Adrenal gland (tissue), 12 donors: ENCODE measurements around the gene KCNJ16. TPM values are rescaled to one million over a fixed set of nuclear protein-coding genes. Genes with fewer than 3 reads are reported as not detected.

ENCODE experiments used
- DNase-seq, 7 donors: peaks; one replicate each; pipeline ENCODE4 v3.0.0-alpha.2; 2019 to 2020
- H3K27ac ChIP-seq, 5 donors: fragments of 200-600 bp; sonication (generic) in 4 of 5; 1 replicate in 3 of 5; 2 replicates in 2 of 5; pipeline versions ENCODE4 v1.5.1 to v1.8.0; 2016 to 2020; ENCODE audit warnings: mild to moderate bottlenecking in 1 of 5
- H3K27me3 ChIP-seq: fragments of 200-600 bp; 2 replicates; pipeline ENCODE4 v1.8.0; 2021
- H3K36me3 ChIP-seq, 2 donors: fragments of 200-600 bp; replicated peaks in 1 of 2; 1 replicate in 1 of 2; 2 replicates in 1 of 2; pipeline versions ENCODE4 v1.5.1 to v1.8.0; 2018 to 2022
- H3K4me1 ChIP-seq, 2 donors: fragments of 200-600 bp; replicated peaks in 1 of 2; 1 replicate in 1 of 2; 2 replicates in 1 of 2; pipeline versions ENCODE4 v1.5.1 to v1.8.0; 2018 to 2021
- H3K4me3 ChIP-seq, 4 donors: fragments of 200-600 bp; sonication (generic) in 3 of 4; one replicate each; pipeline ENCODE4 v1.5.1; 2016 to 2018
- H3K9me3 ChIP-seq, 3 donors: fragments of 200-600 bp; sonication (generic) in 1 of 3; replicated peaks in 1 of 3; 1 replicate in 2 of 3; 2 replicates in 1 of 3; pipeline versions ENCODE4 v1.5.1 to v1.8.0; 2016 to 2021
- POLR2A ChIP-seq, 2 donors: fragments of 450-650 bp; IDR thresholded peaks; one replicate each; pipeline ENCODE4 v1.6.1; 2017; ENCODE audit warnings: antibody characterized with exemption in 2 of 2, mild to moderate bottlenecking in 2 of 2, moderate library complexity in 1 of 2
- WGBS, 4 donors: extraction: QIAGEN DNeasy Blood & Tissue Kit in 2 of 4; methylation state at CpG; one replicate each; pipeline versions ENCODE4 v1.1.5 to v1.1.7; 2013 to 2017; 5-methylcytosine and 5-hydroxymethylcytosine counted together
- intact Hi-C, 2 donors: fragments of 100-400 bp; cut with DNase I; formaldehyde crosslinking; loops; one replicate each; pipeline versions ENCODE4 v1.14.1 to v1.15.0; 2022 to 2023
- polyA plus RNA-seq, 3 donors: library from polyadenylated mRNA; stranded (reverse); fragments of 200-250 nt in 2 of 3; fragments of 350-450 nt in 1 of 3; fragmentation: Illumina TruSeq in 1 of 3; extraction: RNeasy Lipid Tissue Mini Kit (QIAGEN cat#74804) in 1 of 3; gene quantifications; one replicate each; pipeline ENCODE4 v1.2.3, GENCODE V29; 2013 to 2014
- total RNA-seq, 9 donors: library from RNA; depleted of rRNA in 4 of 9; stranded (reverse); fragments of >200 nt in 4 of 9; fragments of 120-200 nt in 1 of 9; fragmentation: NEBNext Ultra II Directional in 1 of 9; extraction: Animal tissue kit (Norgen Biotek cat#: 25700) in 1 of 9; gene quantifications; one replicate each; pipeline versions ENCODE4 v1.1.0 to v1.2.4, GENCODE V29; 2013 to 2023
- TF ChIP-seq, protein P1 (sequence below), 6 experiments: fragments of 450-650 bp in 4 of 6; fragments of 200-600 bp in 2 of 6; sonication (generic) in 1 of 6; IDR thresholded peaks; 1 replicate in 5 of 6; 2 replicates in 1 of 6; pipeline versions ENCODE4 v1.5.1 to v1.8.0; 2016 to 2021; ENCODE audit warnings: antibody characterized with exemption in 6 of 6, mild to moderate bottlenecking in 2 of 6, moderate library complexity in 1 of 6
- donor health status: healthy with polysubstance abuse.
- donor health status: Bipolar disorder and iron deficiency.
- donor health status: DM: yes; HTN: yes; CAD: no.
- donor health status: DM: no; HTN: no; CAD: no.
- donor health status: DM: no; HTN: no; CAD: no.
- donor health status: DM: yes; HTN: yes; CAD: no.

KCNJ16 gene
- total and polyA plus RNA-seq, 12 donors: 0.05 to 1.0 (median 0.24) TPM; not detected in 3

DNA sequence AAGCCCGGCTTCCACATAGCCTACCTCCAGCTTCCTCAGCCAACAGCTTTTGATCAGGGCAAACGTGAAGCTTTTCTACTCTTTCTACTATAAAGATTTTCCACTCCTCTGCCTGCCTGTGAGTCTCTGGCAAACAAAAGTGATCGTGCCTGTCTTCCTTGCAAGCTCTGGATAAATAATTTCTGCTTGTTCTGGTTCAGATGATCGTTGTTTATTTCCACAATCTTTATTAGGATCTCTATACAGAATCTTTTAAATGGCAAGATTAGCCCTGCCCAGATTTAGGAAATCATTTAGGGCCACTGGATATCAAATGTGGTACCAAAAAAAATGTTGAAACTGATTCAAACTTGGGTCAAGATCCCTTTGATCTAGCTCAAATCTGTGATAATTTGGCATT, 20.4 kb downstream of the KCNJ16 start:
- TF ChIP-seq, protein P1, sequence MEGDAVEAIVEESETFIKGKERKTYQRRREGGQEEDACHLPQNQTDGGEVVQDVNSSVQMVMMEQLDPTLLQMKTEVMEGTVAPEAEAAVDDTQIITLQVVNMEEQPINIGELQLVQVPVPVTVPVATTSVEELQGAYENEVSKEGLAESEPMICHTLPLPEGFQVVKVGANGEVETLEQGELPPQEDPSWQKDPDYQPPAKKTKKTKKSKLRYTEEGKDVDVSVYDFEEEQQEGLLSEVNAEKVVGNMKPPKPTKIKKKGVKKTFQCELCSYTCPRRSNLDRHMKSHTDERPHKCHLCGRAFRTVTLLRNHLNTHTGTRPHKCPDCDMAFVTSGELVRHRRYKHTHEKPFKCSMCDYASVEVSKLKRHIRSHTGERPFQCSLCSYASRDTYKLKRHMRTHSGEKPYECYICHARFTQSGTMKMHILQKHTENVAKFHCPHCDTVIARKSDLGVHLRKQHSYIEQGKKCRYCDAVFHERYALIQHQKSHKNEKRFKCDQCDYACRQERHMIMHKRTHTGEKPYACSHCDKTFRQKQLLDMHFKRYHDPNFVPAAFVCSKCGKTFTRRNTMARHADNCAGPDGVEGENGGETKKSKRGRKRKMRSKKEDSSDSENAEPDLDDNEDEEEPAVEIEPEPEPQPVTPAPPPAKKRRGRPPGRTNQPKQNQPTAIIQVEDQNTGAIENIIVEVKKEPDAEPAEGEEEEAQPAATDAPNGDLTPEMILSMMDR (IDR thresholded peaks at IDR 0.05): no peak
- TF ChIP-seq POLR2A (IDR thresholded peaks at IDR 0.05): no peak
- Histone ChIP-seq H3K36me3 (no peaks in the 10 kb centered on the region), H3K9me3 (no peaks in the 10 kb centered on the region), H3K4me1 (no peaks in the 10 kb centered on the region), H3K27ac (no peak overlapping the region), H3K4me3 (no peak overlapping the region), H3K27me3 (no peaks in the 10 kb centered on the region)
- 78 to 83% (median 82%) methylated on average over 4 of the region's 4 CpGs for WGBS, 4 donors
- intact Hi-C loops: no loop called here
- no peak for DNase-seq

DNA sequence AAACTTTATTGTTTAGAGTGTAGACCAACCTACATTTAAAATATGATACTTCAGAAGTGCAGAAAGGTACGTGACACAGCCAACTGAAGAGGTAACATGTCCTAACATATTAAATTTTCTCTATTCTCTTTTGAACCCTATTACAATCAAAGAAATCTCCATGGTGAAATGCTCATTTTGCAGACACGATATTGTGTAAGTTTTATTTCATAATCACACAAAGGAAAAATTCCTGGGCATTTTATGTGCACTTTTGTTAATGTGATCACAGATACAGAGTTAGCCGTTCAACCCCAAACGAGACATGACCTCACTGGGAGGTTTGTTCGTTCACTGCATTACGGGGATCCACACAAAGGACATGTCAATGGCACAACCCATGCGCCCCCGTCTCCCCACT, 21.8 kb downstream of the KCNJ16 start:
- no peak for DNase-seq
- 66 to 73% (median 71%) methylated on average over 8 of the region's 8 CpGs for whole genome bisulfite sequencing, 4 donors
- Histone ChIP-seq H3K4me1 (no peaks in the 10 kb centered on the region), H3K9me3 (no peaks in the 10 kb centered on the region), H3K4me3 (no peak overlapping the region), H3K27me3 (no peaks in the 10 kb centered on the region), H3K36me3 (no peaks in the 10 kb centered on the region), H3K27ac (no peak overlapping the region)
- no peak for TF ChIP-seq POLR2A (IDR thresholded peaks at IDR 0.05)
- TF ChIP-seq, protein P1 (IDR thresholded peaks at IDR 0.05): no peak
- intact Hi-C loops: no loop called here

DNA sequence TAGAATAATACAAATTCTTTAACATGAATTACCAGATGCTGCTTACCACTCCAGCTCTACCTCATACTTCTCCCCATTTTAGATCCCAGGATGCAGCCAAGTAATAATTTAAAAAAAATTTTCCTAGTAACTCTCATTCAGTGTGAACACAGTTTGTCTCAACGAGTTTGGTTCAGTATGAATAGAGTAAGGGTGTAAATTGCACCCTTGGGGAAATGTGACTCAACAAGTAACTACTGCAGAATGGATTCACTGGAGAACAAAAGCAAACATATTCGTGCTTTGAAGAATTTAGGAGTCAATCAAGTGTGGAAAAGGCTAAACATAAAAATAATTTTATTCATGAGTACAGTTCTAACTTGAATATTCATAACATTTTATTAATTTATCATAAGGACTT, 23.0 kb downstream of the KCNJ16 start:
- intact Hi-C loops: no loop called here
- no peaks in the 10 kb centered on the region for H3K36me3 ChIP-seq
- no peak for TF ChIP-seq POLR2A (IDR thresholded peaks at IDR 0.05)
- TF ChIP-seq, protein P1 (IDR thresholded peaks at IDR 0.05): no peak
- no peak overlapping the region for H3K4me3 ChIP-seq
- H3K27me3 ChIP-seq: no peaks in the 10 kb centered on the region
- no peak overlapping the region for H3K27ac ChIP-seq
- no peak for DNase-seq
- H3K4me1 ChIP-seq: peaks cover 0 to 6% of the 10 kb centered on the region in 2 donors
- WGBS, 4 donors: 77 to 88% (median 80%) methylated on average over 2 of the region's 2 CpGs
- H3K9me3 ChIP-seq: no peaks in the 10 kb centered on the region

DNA sequence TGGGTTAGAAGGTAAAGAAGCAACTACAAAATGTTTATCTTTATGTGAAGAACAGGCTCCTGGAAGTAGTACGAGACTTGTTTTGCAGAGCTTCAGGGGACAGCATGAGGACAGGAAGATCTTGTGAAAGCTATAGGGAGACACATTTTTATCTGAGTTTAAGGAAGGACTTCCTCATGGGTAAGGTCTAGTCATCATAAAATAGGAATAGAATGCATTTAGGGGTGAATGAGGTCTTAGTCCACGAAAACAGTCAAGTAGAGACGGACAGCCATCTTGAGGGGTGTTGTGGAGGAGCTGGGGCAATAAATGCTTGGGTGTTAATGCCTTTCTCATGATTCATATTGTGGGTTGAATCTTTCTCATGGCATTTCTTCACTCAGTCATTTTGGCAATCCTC, 24.3 kb downstream of the KCNJ16 start:
- intact Hi-C loops: no loop called here
- H3K27ac ChIP-seq: no peak overlapping the region
- no peaks in the 10 kb centered on the region for H3K27me3 ChIP-seq
- no peak for TF ChIP-seq POLR2A (IDR thresholded peaks at IDR 0.05)
- TF ChIP-seq, protein P1 (IDR thresholded peaks at IDR 0.05): no peak
- H3K4me1 ChIP-seq: peaks cover 0 to 6% of the 10 kb centered on the region in 2 donors
- 75 to 78% (median 75%) methylated on average over 3 of the region's 3 CpGs for WGBS, 4 donors
- H3K9me3 ChIP-seq: no peaks in the 10 kb centered on the region
- no peaks in the 10 kb centered on the region for H3K36me3 ChIP-seq
- H3K4me3 ChIP-seq: no peak overlapping the region
- no peak for DNase-seq
